Psoas muscle (tissue), 8 donors: ENCODE results near the gene ZNF688. TPM values are rescaled to one million over a fixed set of nuclear protein-coding genes. Genes with fewer than 3 reads are reported as not detected.
"Not testable (repeated sequence)": the region's sequence is repeated elsewhere in the genome, so short reads cannot be mapped to it uniquely, and the experiment has no call there.

Source experiments
- ATAC-seq, 4 donors: fragments of 200-7000 bp; cut with Tn5 transposase; one replicate each; pipeline ENCODE4 v1.9.1; 2020; ENCODE audit warnings: moderate library complexity in 3 of 4, mild to moderate bottlenecking in 2 of 4
- DNase-seq, 2 donors: peaks; one replicate each; pipeline ENCODE4 v3.0.0-alpha.2; 2020
- H3K27ac ChIP-seq: fragments of 200-600 bp; one replicate; pipeline ENCODE4 v1.8.0; 2022
- H3K27me3 ChIP-seq, 3 donors: fragments of 200-600 bp in 1 of 3; one replicate each; pipeline versions ENCODE4 v1.6.1 to v1.8.0; 2013 to 2022; ENCODE audit warnings: low read length in 2 of 3, mild to moderate bottlenecking in 2 of 3, moderate library complexity in 1 of 3; ENCODE audit not compliant: insufficient read depth in 3 of 3
- H3K36me3 ChIP-seq, 2 donors: fragments of 200-600 bp in 1 of 2; one replicate each; pipeline versions ENCODE4 v1.6.1 to v1.8.0; 2013 to 2022; ENCODE audit warnings: low read depth in 1 of 2, mild to moderate bottlenecking in 1 of 2, moderate library complexity in 1 of 2; ENCODE audit not compliant: insufficient read depth in 1 of 2
- H3K4me1 ChIP-seq: fragments of 200-600 bp; one replicate; pipeline ENCODE4 v1.8.0; 2022
- H3K4me3 ChIP-seq: fragments of 200-600 bp; one replicate; pipeline ENCODE4 v1.8.0; 2022; ENCODE audit warnings: mild to moderate bottlenecking
- H3K9me3 ChIP-seq: fragments of 200-600 bp; one replicate; pipeline ENCODE4 v1.8.0; 2022
- CTCF ChIP-seq: fragments of 200-600 bp; IDR thresholded peaks from one replicate; pipeline ENCODE4 v1.8.0; 2022; ENCODE audit warnings: antibody characterized with exemption
- WGBS, 3 donors: extraction: QIAGEN DNeasy Blood & Tissue Kit; methylation state at CpG; one replicate each; pipeline versions ENCODE4 v1.1.6 to v1.1.7; 2013; 5-methylcytosine and 5-hydroxymethylcytosine counted together
- intact Hi-C, 2 donors: fragments of 100-400 bp; cut with DNase I; formaldehyde crosslinking; loops; one replicate each; pipeline versions ENCODE4 v1.11.0 to v1.14.2; 2022
- polyA plus RNA-seq, 3 donors: library from polyadenylated mRNA; stranded (reverse); fragments of 200-250 nt; gene quantifications; one replicate each; pipeline ENCODE4 v1.2.3, GENCODE V29; 2013
- total RNA-seq, 4 donors: library from RNA; stranded (reverse); fragmentation: NEBNext Ultra II Directional in 2 of 4; extraction: Animal tissue kit (Norgen Biotek cat#: 25700) in 2 of 4; gene quantifications; one replicate each; pipeline versions ENCODE4 v1.2.1 to v1.2.4, GENCODE V29; 2021 to 2023
- donor health status: healthy with polysubstance abuse.
- donor health status: DM: no; HTN: no; CAD: no; lungs with moderate emphysema.
- donor health status: Bipolar disorder and iron deficiency.
- donor health status: healthy.
- donor health status: DM: yes; HTN: yes; CAD: no.
- donor health status: DM: no; HTN: no; CAD: no.
- donor health status: DM: no; HTN: no; CAD: no.
- donor health status: DM: yes; HTN: yes; CAD: no.

Gene ZNF688
- total and polyA plus RNA-seq, 7 donors = 11.1 to 21.2 (median 14.9) TPM

GRCh38 chr16:30601966-30602365, 30.5 kb upstream of the ZNF688 start:
- DNase-seq = no peak
- H3K36me3 ChIP-seq = peaks cover 8 to 37% of the 10 kb centered on the region in 2 donors
- H3K9me3 ChIP-seq = no peaks in the 10 kb centered on the region
- no peak overlapping the region for H3K27ac ChIP-seq
- H3K27me3 ChIP-seq = no peaks in the 10 kb centered on the region
- intact Hi-C loops = no loop called here
- ATAC-seq = no peak
- H3K4me3 ChIP-seq = no peak overlapping the region
- WGBS, 3 donors = 80 to 83% (median 82%) methylated on average over 4 of the region's 4 CpGs
- no peaks in the 10 kb centered on the region for H3K4me1 ChIP-seq
- no peak for TF ChIP-seq CTCF

DNA sequence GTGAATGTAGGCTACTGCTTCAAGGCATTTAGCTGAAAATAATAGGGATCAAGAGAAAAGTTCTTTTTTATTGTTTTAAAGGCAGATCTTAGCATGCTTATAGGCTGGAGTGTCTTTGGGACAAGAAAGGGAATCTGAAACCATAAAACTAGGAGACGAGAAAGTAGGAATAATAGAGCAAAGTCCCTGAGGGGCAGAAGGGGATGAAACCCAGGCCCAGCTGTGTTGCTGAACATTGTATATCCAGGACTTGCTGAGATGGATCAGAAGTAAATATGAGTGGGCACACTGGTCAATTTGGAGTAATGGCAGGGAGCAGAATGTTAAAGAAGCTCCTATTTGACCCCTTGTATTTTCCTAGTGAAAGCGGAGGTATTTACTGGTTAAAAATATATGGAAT, 29.4 kb upstream of the ZNF688 start:
- DNase-seq (no peak), ATAC-seq (no peak)
- Histone ChIP-seq H3K27me3 (no peaks in the 10 kb centered on the region), H3K9me3 (no peaks in the 10 kb centered on the region), H3K36me3 (peaks cover 8 to 26% of the 10 kb centered on the region in 2 donors), H3K27ac (no peak overlapping the region), H3K4me1 (no peaks in the 10 kb centered on the region), H3K4me3 (no peak overlapping the region)
- WGBS, 3 donors = 94 to 97% (median 96%) methylated on average over 2 of the region's 2 CpGs
- no peak for TF ChIP-seq CTCF
- intact Hi-C loops = no loop called here

DNA sequence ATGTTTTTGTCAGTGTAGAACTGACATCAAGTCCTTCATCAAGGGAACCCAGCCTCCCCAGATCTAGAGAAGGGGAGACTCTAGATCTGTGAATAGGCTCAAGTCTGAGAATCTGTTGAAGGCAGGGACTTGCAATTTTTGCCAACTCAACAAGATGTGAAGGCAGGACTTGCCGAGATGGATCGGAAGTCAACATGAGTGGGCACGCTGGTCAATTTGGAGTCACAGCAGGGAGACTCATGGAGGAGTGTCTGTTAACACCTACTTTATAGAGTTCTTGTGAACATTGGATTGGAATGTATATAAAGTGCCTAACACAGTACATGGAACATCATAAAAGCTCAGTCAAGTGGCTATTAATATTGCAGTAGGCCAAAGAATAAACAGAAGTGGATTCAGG, 28.7 kb upstream of the ZNF688 start:
- TF ChIP-seq CTCF = no peak
- Histone ChIP-seq H3K27ac (no peak overlapping the region), H3K4me1 (no peaks in the 10 kb centered on the region), H3K36me3 (peaks cover 8 to 19% of the 10 kb centered on the region in 2 donors), H3K9me3 (no peaks in the 10 kb centered on the region), H3K27me3 (no peaks in the 10 kb centered on the region), H3K4me3 (no peak overlapping the region)
- no peak for DNase-seq
- intact Hi-C loops = no loop called here
- ATAC-seq = no peak
- 92 to 95% (median 93%) methylated on average over 3 of the region's 3 CpGs for WGBS, 3 donors

GRCh38 chr16:30592871-30593270, 21.4 kb upstream of the ZNF688 start:
- Histone ChIP-seq H3K4me3 (no peak overlapping the region), H3K27ac (no peak overlapping the region), H3K27me3 (no peaks in the 10 kb centered on the region), H3K9me3 (no peaks in the 10 kb centered on the region), H3K36me3 (peaks cover 0 to 4% of the 10 kb centered on the region in 2 donors), H3K4me1 (no peaks in the 10 kb centered on the region)
- no peak for TF ChIP-seq CTCF
- DNase-seq (no peak), ATAC-seq (no peak)
- intact Hi-C loops = no loop called here
- 95 to 98% (median 97%) methylated on average over 4 of the region's 4 CpGs for WGBS, 3 donors

- H3K9me3 ChIP-seq, H3K4me1 ChIP-seq, DNase-seq, H3K27ac ChIP-seq, H3K36me3 ChIP-seq, H3K4me3 ChIP-seq, ATAC-seq, H3K27me3 ChIP-seq, intact Hi-C loops: not testable (repeated sequence)
- 96% methylated on average over 9 of the region's 9 CpGs for WGBS, 3 donors
Observed at GRCh38 chr16:30590869-30591268, 19.4 kb upstream of the ZNF688 start.

DNA sequence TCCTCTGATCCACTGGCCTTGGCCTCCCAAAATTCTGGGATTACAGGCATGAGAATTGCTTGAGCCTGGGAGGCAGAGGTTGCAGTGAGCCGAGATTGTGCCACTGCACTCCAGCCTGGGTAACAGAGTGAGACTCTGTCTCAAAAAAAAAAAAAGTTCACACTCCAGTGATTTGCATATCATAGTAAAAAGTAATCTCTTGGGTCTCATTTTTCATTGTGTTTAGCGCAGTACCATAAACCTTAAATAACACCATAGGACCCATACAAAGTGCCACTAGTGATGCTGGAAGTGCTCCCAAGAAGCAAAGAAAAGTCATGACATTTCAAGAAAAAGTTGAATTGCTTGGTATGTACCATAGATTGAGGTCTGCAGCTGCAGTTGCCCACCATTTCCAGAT, 18.1 kb upstream of the ZNF688 start:
- 94 to 98% (median 95%) methylated on average over 2 of the region's 2 CpGs for WGBS, 3 donors
- not testable (repeated sequence) for H3K36me3 ChIP-seq, ATAC-seq, H3K4me3 ChIP-seq, H3K27me3 ChIP-seq, H3K4me1 ChIP-seq, DNase-seq, H3K27ac ChIP-seq, H3K9me3 ChIP-seq
- intact Hi-C loops = loop anchor here in 1 of 2 donors (5.0 kb wide), 1 partner anchor 43 kb away; no protein-coding TSS in a partner anchor
